Measurements from ENCODE around the gene FXYD4. TPM values are rescaled to one million over a fixed set of nuclear protein-coding genes. Genes with fewer than 3 reads are reported as not detected.
A peak's percentile ranks its signal among the peaks of the same experiment; 100 is the strongest.

The FXYD4 gene
- total RNA-seq, 2 experiments from 2014 or later, result not detected

- H3K27me3 Mint-ChIP-seq, result no peaks in the 10 kb centered on the region
- H3K27ac Mint-ChIP-seq, result peak overlapping the region; percentile 93
- H3K9me3 Mint-ChIP-seq, result no peaks in the 10 kb centered on the region
- H3K4me1 Mint-ChIP-seq, result peaks cover 52% of the 10 kb centered on the region
- no peak for DNase-seq
- ChIA-PET POLR2A (interaction anchor here (0.7 to 2.2 kb wide), 11 partner anchors 9 to 265 kb away, joined by 3 to 10 read pairs (median 4); no protein-coding TSS in a partner anchor), CTCF (interaction anchor here (0.8 to 1.6 kb wide), 4 partner anchors 8 to 45 kb away, joined by 3 to 6 read pairs (median 3); no protein-coding TSS in a partner anchor)
- peaks cover 77% of the 10 kb centered on the region for H3K36me3 Mint-ChIP-seq (ENCODE audit: low read depth)
- H3K4me3 Mint-ChIP-seq, result peak overlapping the region; percentile 86
Observed at GRCh38 chr10:43403911-43404703, 32.7 kb downstream of the FXYD4 start.

GRCh38 chr10:43404704-43405084 is 33.3 kb downstream of the FXYD4 start:
- H3K27ac Mint-ChIP-seq, result peak overlapping the region; percentile 93
- peaks cover 72% of the 10 kb centered on the region for H3K36me3 Mint-ChIP-seq (ENCODE audit: low read depth)

DNA sequence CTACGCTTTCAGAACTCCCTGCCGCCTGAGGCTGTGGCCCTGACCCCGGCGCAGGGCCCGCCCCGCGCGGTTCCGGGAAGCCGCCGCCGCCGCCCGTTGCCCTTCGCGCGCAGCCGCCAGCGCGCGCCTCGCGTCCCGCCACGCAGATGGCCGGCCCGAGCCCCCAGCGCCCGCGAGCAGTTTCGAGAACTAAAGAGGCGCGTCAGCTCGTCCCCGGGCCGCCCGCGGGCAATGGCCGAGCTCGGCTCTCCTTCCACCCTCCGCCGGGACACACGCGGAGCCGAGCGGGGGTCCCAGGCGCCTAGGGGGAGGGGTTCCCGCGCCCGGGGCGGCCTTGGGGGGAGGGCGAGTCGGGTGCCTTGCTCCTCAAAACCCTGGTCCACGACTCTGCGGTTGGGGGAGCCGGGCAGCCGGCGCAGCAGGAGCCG is 35.7 kb downstream of the FXYD4 start:
- Mint-ChIP-seq H3K4me1 (peaks cover 41% of the 10 kb centered on the region), H3K36me3 (ENCODE audit: low read depth) (peaks cover 58% of the 10 kb centered on the region)
- POLR2A ChIA-PET, result interaction anchor here (0.7 to 7.7 kb wide), 18 partner anchors 9 to 268 kb away, joined by 3 to 197 read pairs (median 5); partner anchors contain the start of genes CSGALNACT2 and ZNF487

More at GRCh38 chr10:43404704-43405084, 33.3 kb downstream of the FXYD4 start:
- ChIA-PET CTCF (interaction anchor here (1.6 kb wide), 1 partner anchor 9 kb away, joined by 6 read pairs; no protein-coding TSS in a partner anchor), POLR2A (interaction anchor here (1.0 to 3.9 kb wide), 7 partner anchors 8 to 266 kb away, joined by 3 to 192 read pairs (median 6); partner anchors contain the start of gene ZNF487)
- Mint-ChIP-seq H3K4me1 (peaks cover 46% of the 10 kb centered on the region), H3K4me3 (peak overlapping the region; percentile 86), H3K27me3 (no peaks in the 10 kb centered on the region), H3K9me3 (no peaks in the 10 kb centered on the region)
- DNase-seq, result no peak

DNA sequence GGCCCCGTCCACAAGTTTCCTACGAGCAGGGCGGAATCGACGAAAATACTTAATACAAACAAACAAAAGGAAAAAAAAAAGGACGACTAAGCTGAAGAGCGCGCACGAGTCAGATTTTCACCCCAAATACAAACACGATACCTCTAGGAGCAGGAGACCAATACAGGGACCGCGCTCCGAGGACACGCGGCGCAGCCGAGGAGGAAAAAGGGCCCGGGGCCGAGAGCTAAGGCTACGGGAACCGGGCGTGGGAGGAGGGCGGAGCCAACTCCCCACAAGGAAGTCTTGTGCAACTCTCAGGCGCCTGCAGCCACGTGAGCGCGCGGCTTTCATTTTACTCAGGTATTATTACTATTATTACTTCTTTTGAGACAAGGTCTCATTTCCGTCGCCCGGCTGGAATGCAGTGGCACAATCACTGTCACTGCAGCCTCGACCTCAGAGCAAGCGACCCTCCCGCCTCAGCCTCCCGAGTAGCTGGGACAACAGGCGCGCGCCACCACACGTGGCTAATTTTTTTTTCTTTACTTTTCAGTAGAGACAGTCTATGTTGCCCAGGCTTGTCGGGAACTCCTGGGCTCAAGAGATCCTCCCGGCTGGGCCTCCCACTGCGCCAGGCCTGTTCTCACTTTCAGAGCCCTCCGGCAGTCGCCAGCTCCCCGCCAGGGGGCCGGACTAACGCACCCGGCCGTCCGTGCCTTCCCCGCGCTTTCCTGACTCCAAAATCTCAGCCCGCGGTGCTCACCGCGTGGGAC is 36.3 kb downstream of the FXYD4 start:
- CTCF ChIA-PET, result interaction anchor here (0.8 to 1.4 kb wide), 8 partner anchors 9 to 115 kb away, joined by 3 to 7 read pairs (median 3); no protein-coding TSS in a partner anchor
- POLR2A ChIA-PET, result interaction anchor here (0.7 to 7.7 kb wide), 19 partner anchors 8 to 279 kb away, joined by 3 to 197 read pairs (median 5); partner anchors contain the start of genes CSGALNACT2 and ZNF487
- H3K9me3 Mint-ChIP-seq, result no peaks in the 10 kb centered on the region

More for the DNA sequence above, 35.7 kb downstream of the FXYD4 start:
- CTCF ChIA-PET, result interaction anchor here (0.8 to 1.4 kb wide), 6 partner anchors 8 to 115 kb away, joined by 3 to 7 read pairs (median 3); no protein-coding TSS in a partner anchor
- Mint-ChIP-seq H3K27ac (peak overlapping the region; percentile 96), H3K27me3 (no peaks in the 10 kb centered on the region), H3K9me3 (no peaks in the 10 kb centered on the region), H3K4me3 (peak overlapping the region; percentile 86)
- DNase-seq, result peak; percentile 68

GRCh38 chr10:43408331-43408709 is 36.9 kb downstream of the FXYD4 start:
- CTCF ChIA-PET, result interaction anchor here (0.8 to 1.0 kb wide), 4 partner anchors 12 to 54 kb away, joined by 3 read pairs; no protein-coding TSS in a partner anchor
- H3K27ac Mint-ChIP-seq, result peak overlapping the region; percentile 96

More for the DNA sequence above, 36.3 kb downstream of the FXYD4 start:
- peak overlapping the region; percentile 96 for H3K27ac Mint-ChIP-seq
- peaks cover 36% of the 10 kb centered on the region for H3K4me1 Mint-ChIP-seq
- H3K27me3 Mint-ChIP-seq, result no peaks in the 10 kb centered on the region
- H3K36me3 Mint-ChIP-seq (ENCODE audit: low read depth), result peaks cover 53% of the 10 kb centered on the region
- peak overlapping the region; percentile 86 for H3K4me3 Mint-ChIP-seq
- peak; percentile 88 for DNase-seq

GRCh38 chr10:43408710-43409384 is 37.4 kb downstream of the FXYD4 start, which contains the start of gene HNRNPF:
TSS of gene HNRNPF (minus strand) at chr10:43409186. CDS start at chr10:43387884, 21,302 bp downstream.
- peaks cover 42% of the 10 kb centered on the region for H3K36me3 Mint-ChIP-seq (ENCODE audit: low read depth)
- no peaks in the 10 kb centered on the region for H3K9me3 Mint-ChIP-seq
- POLR2A ChIA-PET, result interaction anchor here (0.7 to 8.5 kb wide), 23 partner anchors 11 to 280 kb away, joined by 3 to 197 read pairs (median 5); partner anchors contain the start of genes CSGALNACT2 and ZNF487
- CTCF ChIA-PET, result interaction anchor here (1.0 to 2.7 kb wide), 3 partner anchors 10 to 53 kb away, joined by 3 to 14 read pairs (median 11); no protein-coding TSS in a partner anchor
- no peaks in the 10 kb centered on the region for H3K27me3 Mint-ChIP-seq
- DNase-seq, result peak; percentile 96
- H3K4me3 Mint-ChIP-seq, result peak within 1 kb of the TSS; percentile 86
- peaks cover 26% of the 10 kb centered on the region for H3K4me1 Mint-ChIP-seq
- peak within 1 kb of the TSS; percentile 96 for H3K27ac Mint-ChIP-seq

More at GRCh38 chr10:43408331-43408709, 36.9 kb downstream of the FXYD4 start:
- peaks cover 47% of the 10 kb centered on the region for H3K36me3 Mint-ChIP-seq (ENCODE audit: low read depth)
- H3K4me1 Mint-ChIP-seq, result peaks cover 30% of the 10 kb centered on the region
- POLR2A ChIA-PET, result interaction anchor here (1.0 to 7.7 kb wide), 14 partner anchors 8 to 279 kb away, joined by 3 to 197 read pairs (median 6); partner anchors contain the start of genes CSGALNACT2 and ZNF487
- no peak for DNase-seq
- no peaks in the 10 kb centered on the region for H3K27me3 Mint-ChIP-seq
- peak overlapping the region; percentile 86 for H3K4me3 Mint-ChIP-seq
- H3K9me3 Mint-ChIP-seq, result no peaks in the 10 kb centered on the region

DNA sequence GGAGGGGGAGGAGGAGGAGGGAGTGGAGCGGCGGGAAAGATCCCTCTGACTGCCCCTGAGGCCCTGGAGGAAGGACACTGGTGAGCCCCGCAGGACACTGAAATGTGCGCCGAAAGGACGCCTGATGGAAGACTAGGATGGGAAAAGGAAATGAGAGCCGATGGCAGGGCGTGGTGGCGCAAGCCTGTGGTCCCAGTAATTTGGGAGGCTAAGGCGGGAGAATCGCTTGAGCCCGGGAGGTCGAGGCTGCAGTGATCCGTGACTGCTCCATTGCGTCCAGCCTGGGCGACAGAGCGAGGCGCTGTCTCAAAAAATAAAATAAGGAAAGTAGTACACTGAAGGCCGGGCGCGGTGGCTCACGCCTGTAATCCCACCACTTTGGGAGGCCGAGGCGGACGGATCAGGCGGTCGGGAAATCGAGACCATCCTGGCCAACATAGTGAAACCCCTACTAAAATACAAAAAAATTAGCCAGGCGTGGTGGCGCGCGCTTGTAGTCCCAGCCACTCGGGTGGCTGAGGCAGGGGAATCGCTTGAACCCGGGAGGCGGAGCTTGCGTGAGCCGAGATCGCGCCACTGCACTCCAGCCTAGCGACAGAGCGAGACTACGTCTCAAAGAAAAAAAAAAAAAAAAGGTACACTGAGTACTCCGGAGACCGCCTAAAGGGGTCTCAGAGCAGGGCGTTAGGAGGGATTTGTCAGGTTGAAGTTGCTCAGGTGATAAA is 38.1 kb downstream of the FXYD4 start:
- peak overlapping the region; percentile 96 for H3K27ac Mint-ChIP-seq
- H3K9me3 Mint-ChIP-seq, result no peaks in the 10 kb centered on the region
- ChIA-PET CTCF (interaction anchor here (0.7 to 2.7 kb wide), 6 partner anchors 9 to 39 kb away, joined by 3 to 14 read pairs (median 4); no protein-coding TSS in a partner anchor), POLR2A (interaction anchor here (0.7 to 8.5 kb wide), 19 partner anchors 10 to 271 kb away, joined by 3 to 197 read pairs (median 5); partner anchors contain the start of genes CSGALNACT2 and ZNF487)
- H3K36me3 Mint-ChIP-seq (ENCODE audit: low read depth), result peaks cover 35% of the 10 kb centered on the region
- DNase-seq, result peak; percentile 86
- H3K4me1 Mint-ChIP-seq, result peaks cover 22% of the 10 kb centered on the region
- H3K27me3 Mint-ChIP-seq, result no peaks in the 10 kb centered on the region
- H3K4me3 Mint-ChIP-seq, result peak overlapping the region; percentile 86

GRCh38 chr10:43410345-43410744 is 38.9 kb downstream of the FXYD4 start:
- ChIA-PET POLR2A (interaction anchor here (1.3 to 8.5 kb wide), 9 partner anchors 9 to 270 kb away, joined by 3 to 197 read pairs (median 11); partner anchors contain the start of gene ZNF487), CTCF (interaction anchor here (0.7 to 2.7 kb wide), 6 partner anchors 9 to 38 kb away, joined by 3 to 14 read pairs (median 4); no protein-coding TSS in a partner anchor)
- DNase-seq, result no peak
- Mint-ChIP-seq H3K9me3 (no peaks in the 10 kb centered on the region), H3K36me3 (ENCODE audit: low read depth) (peaks cover 28% of the 10 kb centered on the region), H3K27ac (peak overlapping the region; percentile 96), H3K4me3 (peak overlapping the region; percentile 86), H3K27me3 (no peaks in the 10 kb centered on the region), H3K4me1 (peaks cover 23% of the 10 kb centered on the region)

- no peaks in the 10 kb centered on the region for H3K9me3 Mint-ChIP-seq
- peaks cover 16% of the 10 kb centered on the region for H3K36me3 Mint-ChIP-seq (ENCODE audit: low read depth)
- H3K27ac Mint-ChIP-seq, result no peak overlapping the region
- no peak for DNase-seq
- no peak overlapping the region for H3K4me3 Mint-ChIP-seq
- peaks cover 28% of the 10 kb centered on the region for H3K4me1 Mint-ChIP-seq
- CTCF ChIA-PET, result interaction anchor here (2.7 kb wide), 1 partner anchor 16 kb away, joined by 11 read pairs; no protein-coding TSS in a partner anchor
- H3K27me3 Mint-ChIP-seq, result no peaks in the 10 kb centered on the region
- POLR2A ChIA-PET, result interaction anchor here (1.1 to 8.5 kb wide), 4 partner anchors 8 to 31 kb away, joined by 4 to 197 read pairs (median 102); partner anchors contain the start of gene ZNF487
Observed at GRCh38 chr10:43411536-43411935, 40.1 kb downstream of the FXYD4 start.

DNA sequence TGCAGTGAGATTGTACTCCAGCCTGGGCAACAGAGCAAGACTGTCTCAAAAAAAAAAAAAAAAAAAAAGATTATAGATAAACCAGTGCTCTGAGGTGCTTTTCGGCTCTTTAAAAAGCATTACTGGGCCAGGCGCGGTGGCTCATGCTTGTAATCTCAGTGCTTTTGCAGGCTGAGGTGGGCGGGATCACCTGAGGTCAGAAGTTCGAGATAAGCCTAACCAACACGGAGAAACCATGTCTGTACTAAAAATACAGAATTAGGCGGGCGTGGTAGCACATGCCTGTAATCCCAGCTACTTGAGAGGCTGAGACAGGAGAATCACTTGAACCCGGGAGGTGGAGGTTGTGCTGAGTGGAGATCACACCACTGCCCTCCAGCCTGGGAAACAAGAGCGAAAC is 44.1 kb downstream of the FXYD4 start:
- no peak overlapping the region for H3K4me3 Mint-ChIP-seq
- DNase-seq, result no peak
- ChIA-PET CTCF (no interaction called here), POLR2A (interaction anchor here (1.5 to 8.5 kb wide), 2 partner anchors 8 to 18 kb away, joined by 7 to 136 read pairs; no protein-coding TSS in a partner anchor)
- H3K36me3 Mint-ChIP-seq (ENCODE audit: low read depth), result peaks cover 5% of the 10 kb centered on the region
- no peaks in the 10 kb centered on the region for H3K9me3 Mint-ChIP-seq
- H3K27me3 Mint-ChIP-seq, result no peaks in the 10 kb centered on the region
- peaks cover 50% of the 10 kb centered on the region for H3K4me1 Mint-ChIP-seq
- H3K27ac Mint-ChIP-seq, result no peak overlapping the region

Measured in activated CD4-positive, alpha-beta memory T cell treated with anti-CD3 and anti-CD28 coated beads, Interleukin-2, amount 10 ng/mL, durations not matched to agents 7 days and 5 days (primary cell).